DOHH2 (cell line): Measurements from ENCODE around the gene MAN2A1.

Experiments used
- H3F3A ChIP-seq: fragments of 200-600 bp; sonication (generic), shearing (Covaris generic); 2 replicates; pipeline ENCODE4 v1.6.0; 2016; ENCODE audit warnings: antibody characterized with exemption, mild to moderate bottlenecking; ENCODE audit not compliant: control insufficient read depth, insufficient read depth
- H3K27ac ChIP-seq: fragments of 200-600 bp; sonication (generic); 2 replicates; pipeline ENCODE4 v1.5.1; 2014; ENCODE audit warnings: low read depth, mild to moderate bottlenecking, low read length, moderate library complexity
- H3K27me3 ChIP-seq: fragments of 200-600 bp; sonication (generic); 2 replicates; pipeline ENCODE4 v1.6.1; 2014; ENCODE audit warnings: mild to moderate bottlenecking, low read length, mixed read lengths; ENCODE audit not compliant: control insufficient read depth
- H3K36me3 ChIP-seq: fragments of 200-600 bp; sonication (generic); 2 replicates; pipeline ENCODE4 v1.6.1; 2014; ENCODE audit warnings: mild to moderate bottlenecking, low read length, moderate library complexity, mixed read lengths; ENCODE audit not compliant: control insufficient read depth
- H3K4me1 ChIP-seq: fragments of 200-600 bp; sonication (generic); 2 replicates; pipeline ENCODE4 v1.6.1; 2014; ENCODE audit warnings: mild to moderate bottlenecking, low read length, mixed read lengths; ENCODE audit not compliant: control insufficient read depth
- H3K4me2 ChIP-seq: fragments of 200-600 bp; sonication (generic); 2 replicates; pipeline ENCODE4 v1.6.0; 2014; ENCODE audit warnings: mild to moderate bottlenecking, low read length, moderate library complexity
- H3K4me3 ChIP-seq: fragments of 200-600 bp; sonication (generic); 2 replicates; pipeline ENCODE4 v1.5.1; 2014; ENCODE audit warnings: mild to moderate bottlenecking, low read length, mixed read lengths
- H3K79me2 ChIP-seq: fragments of 200-600 bp; sonication (generic); 2 replicates; pipeline ENCODE4 v1.6.1; 2014; ENCODE audit warnings: mild to moderate bottlenecking, low read length, mixed read lengths; ENCODE audit not compliant: control insufficient read depth
- H3K9me2 ChIP-seq: fragments of 200-600 bp; sonication (generic); replicated peaks from 2 replicates; pipeline ENCODE4 v1.6.1; 2014; ENCODE audit warnings: mild to moderate bottlenecking, low read length, mixed read lengths; ENCODE audit not compliant: control insufficient read depth
- H3K9me3 ChIP-seq: fragments of 200-600 bp; sonication (generic); 2 replicates; pipeline ENCODE4 v1.6.1; 2014; ENCODE audit warnings: antibody characterized with exemption, low read length, mixed read lengths; ENCODE audit not compliant: control insufficient read depth, insufficient read depth
- H4K20me1 ChIP-seq: fragments of 200-600 bp; sonication (generic); 2 replicates; pipeline ENCODE4 v1.6.0; 2014; ENCODE audit warnings: low read depth, mild to moderate bottlenecking, antibody characterized with exemption, low read length, moderate library complexity; ENCODE audit not compliant: control insufficient read depth, insufficient read depth
- CTCF ChIP-seq: fragments of 200-600 bp; sonication (generic); IDR thresholded peaks from one replicate; pipeline ENCODE4 v1.5.1; 2014; ENCODE audit warnings: antibody characterized with exemption, mild to moderate bottlenecking, low read depth, low read length; ENCODE audit not compliant: poor library complexity, severe bottlenecking
- EZH2phosphoT487 ChIP-seq: fragments of 200-600 bp; sonication (generic); IDR thresholded peaks from 2 replicates; pipeline ENCODE4 v1.6.1; 2017; ENCODE audit warnings: borderline replicate concordance, mild to moderate bottlenecking, antibody characterized with exemption, low read length, moderate library complexity, mixed read lengths

MAN2A1 gene

DNA sequence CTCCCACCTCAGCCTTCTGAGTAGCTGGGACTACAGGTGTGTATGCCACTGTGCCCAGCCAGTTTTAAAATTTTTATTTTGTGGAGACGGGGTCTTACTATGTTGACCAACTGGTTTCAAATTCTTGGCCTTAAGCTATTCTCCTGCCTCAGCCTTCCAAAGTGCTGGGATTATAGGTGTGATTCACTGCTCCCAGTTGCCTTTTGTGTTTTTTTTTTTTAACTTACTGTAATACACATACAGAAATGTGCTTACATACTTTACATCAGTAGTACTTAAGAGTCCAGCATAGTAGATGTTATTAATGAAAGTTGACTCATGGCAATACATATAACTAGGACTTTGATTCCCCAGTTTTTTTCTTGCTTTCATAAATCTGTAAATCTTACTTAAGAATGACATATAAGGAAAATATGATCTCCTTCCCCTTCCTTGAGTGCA, 4.7 kb downstream of the MAN2A1 start:
- no peaks in the 10 kb centered on the region; the same call in 1 of the 2 replicates for H3K36me3 ChIP-seq
- no peaks in the 10 kb centered on the region for H3K9me2 ChIP-seq
- H3K27me3 ChIP-seq = no peaks in the 10 kb centered on the region
- peaks cover 51% of the 10 kb centered on the region for H3K4me1 ChIP-seq
- no peak overlapping the region for H3K4me3 ChIP-seq
- peaks cover 90% of the 10 kb centered on the region for H3K79me2 ChIP-seq
- peaks cover 3% of the 10 kb centered on the region; the same call in 1 of the 2 replicates for H4K20me1 ChIP-seq
- H3K4me2 ChIP-seq = peak overlapping the region; percentile 56
- no peaks in the 10 kb centered on the region for H3K9me3 ChIP-seq
- peaks cover 3% of the 10 kb centered on the region for H3F3A ChIP-seq
- TF ChIP-seq CTCF = no peak
- no peak for TF ChIP-seq EZH2phosphoT487
- no peak overlapping the region for H3K27ac ChIP-seq

DNA sequence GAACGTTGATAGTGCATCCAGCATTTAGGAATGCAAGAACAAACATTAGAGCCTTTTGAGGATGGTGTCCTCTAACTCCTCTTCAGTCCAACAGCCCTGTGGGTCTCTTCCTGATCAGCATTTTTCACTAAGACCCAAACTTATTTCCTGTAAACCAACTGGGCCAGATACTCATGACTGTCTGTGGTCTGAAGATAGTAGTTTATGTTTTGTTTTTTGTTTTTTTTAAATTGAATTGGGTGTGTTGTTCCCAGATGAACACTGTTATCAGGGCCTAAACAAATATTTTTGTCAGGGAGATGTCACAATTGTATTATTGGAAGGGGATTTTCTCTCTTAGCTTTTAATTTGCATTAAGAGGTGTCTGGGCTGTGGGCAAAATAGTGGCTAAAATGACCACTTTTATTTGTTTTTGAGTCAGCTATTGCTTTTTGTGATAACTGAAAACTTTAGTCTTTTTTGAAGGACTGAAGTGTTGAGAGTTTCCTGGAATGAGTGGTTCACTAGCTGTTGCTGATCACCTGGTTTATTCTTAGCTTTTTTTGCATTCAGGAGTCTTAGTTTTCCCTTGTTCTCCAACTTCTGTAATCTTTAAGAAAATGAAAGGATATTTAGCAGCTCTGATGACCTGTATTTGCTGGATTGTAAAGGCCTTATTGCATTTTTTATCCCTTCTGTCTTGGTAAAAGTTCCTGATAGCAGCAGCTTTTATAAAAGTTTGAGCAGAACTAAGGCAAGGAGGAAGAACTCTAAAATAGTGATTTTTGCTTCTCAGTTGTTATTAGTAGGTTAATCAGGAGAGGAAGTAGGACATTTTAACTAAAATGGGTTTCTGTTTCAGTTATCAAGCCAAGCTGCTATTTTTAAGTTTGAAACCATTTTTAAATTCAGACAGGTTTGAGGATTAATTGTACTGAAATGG, 5.5 kb downstream of the MAN2A1 start:
- Histone ChIP-seq H3K36me3 (peaks cover 2% of the 10 kb centered on the region), H3K9me2 (no peaks in the 10 kb centered on the region), H3K27ac (peak overlapping the region; percentile 47), H4K20me1 (peaks cover 3% of the 10 kb centered on the region; the same call in 1 of the 2 replicates), H3F3A (peaks cover 3% of the 10 kb centered on the region; the same call in 1 of the 2 replicates), H3K4me1 (peaks cover 59% of the 10 kb centered on the region), H3K4me2 (peak overlapping the region; percentile 56), H3K4me3 (peak overlapping the region; percentile 55), H3K27me3 (no peaks in the 10 kb centered on the region), H3K79me2 (peaks cover 97% of the 10 kb centered on the region), H3K9me3 (no peaks in the 10 kb centered on the region)
- TF ChIP-seq CTCF (no peak), EZH2phosphoT487 (no peak)

- peaks cover 3% of the 10 kb centered on the region for H3K36me3 ChIP-seq
- peaks cover 3% of the 10 kb centered on the region; the same call in 1 of the 2 replicates for H3F3A ChIP-seq
- TF ChIP-seq EZH2phosphoT487 = no peak
- no peak for TF ChIP-seq CTCF
- no peaks in the 10 kb centered on the region for H3K27me3 ChIP-seq
- peaks cover 3% of the 10 kb centered on the region; the same call in 1 of the 2 replicates for H4K20me1 ChIP-seq
- no peaks in the 10 kb centered on the region for H3K9me2 ChIP-seq
- peaks cover 96% of the 10 kb centered on the region for H3K79me2 ChIP-seq
- peaks cover 54% of the 10 kb centered on the region for H3K4me1 ChIP-seq
- no peak overlapping the region for H3K4me3 ChIP-seq
- no peaks in the 10 kb centered on the region for H3K9me3 ChIP-seq
- no peak overlapping the region for H3K4me2 ChIP-seq
- no peak overlapping the region for H3K27ac ChIP-seq
Observed at GRCh38 chr5:109697339-109697738, 7.6 kb downstream of the MAN2A1 start.
